ENCODE measurements around the gene POLE.

The POLE gene

GRCh38 chr12:132649226-132649945 is 37.8 kb downstream of the POLE start:
- H3K36me3 ChIP-seq (ENCODE audit: insufficient read depth, low read length): peaks cover 89% of the 10 kb centered on the region
- H3K9ac ChIP-seq (ENCODE audit: insufficient read length): no peak overlapping the region
- TF ChIP-seq FOXP2 (optimal IDR thresholded peaks at IDR 0.05; ENCODE audit: control extremely low read depth, extremely low read length, insufficient read depth) (no peak), EZH2 (IDR thresholded peaks at IDR 0.05) (no peak), POLR2AphosphoS5 (IDR thresholded peaks at IDR 0.05; ENCODE audit: borderline replicate concordance, low read depth, low read length) (no peak)

GRCh38 chr12:132648616-132649225 is 38.4 kb downstream of the POLE start:
- DNase-seq (ENCODE audit: low read depth, low spot score): no peak
- no peak overlapping the region for H3K9ac ChIP-seq (ENCODE audit: insufficient read length)
- H3K9me3 ChIP-seq (ENCODE audit: low read depth, low read length): no peaks in the 10 kb centered on the region
- no peak for TF ChIP-seq POLR2AphosphoS5 (IDR thresholded peaks at IDR 0.05; ENCODE audit: borderline replicate concordance, low read depth, low read length)
- TF ChIP-seq FOXP2 (optimal IDR thresholded peaks at IDR 0.05; ENCODE audit: control extremely low read depth, extremely low read length, insufficient read depth): no peak
- no peak for TF ChIP-seq EZH2 (IDR thresholded peaks at IDR 0.05)
- no peak overlapping the region for H3K4me3 ChIP-seq
- peaks cover 84% of the 10 kb centered on the region for H3K36me3 ChIP-seq (ENCODE audit: insufficient read depth, low read length)
- H3K27ac ChIP-seq: no peak overlapping the region

More at GRCh38 chr12:132649226-132649945, 37.8 kb downstream of the POLE start:
- Histone ChIP-seq H3K4me3 (no peak overlapping the region), H3K9me3 (ENCODE audit: low read depth, low read length) (no peaks in the 10 kb centered on the region), H3K27ac (no peak overlapping the region)
- no peak for DNase-seq (ENCODE audit: low read depth, low spot score)

GRCh38 chr12:132647858-132648257 is 39.3 kb downstream of the POLE start:
- Histone ChIP-seq H3K9ac (ENCODE audit: insufficient read length) (no peak overlapping the region), H3K4me3 (no peak overlapping the region), H3K9me3 (ENCODE audit: low read depth, low read length) (no peaks in the 10 kb centered on the region), H3K36me3 (ENCODE audit: insufficient read depth, low read length) (peaks cover 84% of the 10 kb centered on the region), H3K27ac (no peak overlapping the region)
- TF ChIP-seq EZH2 (IDR thresholded peaks at IDR 0.05): no peak
- no peak for TF ChIP-seq FOXP2 (optimal IDR thresholded peaks at IDR 0.05; ENCODE audit: control extremely low read depth, extremely low read length, insufficient read depth)
- no peak for TF ChIP-seq POLR2AphosphoS5 (IDR thresholded peaks at IDR 0.05; ENCODE audit: borderline replicate concordance, low read depth, low read length)
- DNase-seq (ENCODE audit: low read depth, low spot score): no peak

- no peak for DNase-seq (ENCODE audit: low read depth, low spot score)
- no peak for TF ChIP-seq EZH2 (IDR thresholded peaks at IDR 0.05)
- TF ChIP-seq FOXP2 (optimal IDR thresholded peaks at IDR 0.05; ENCODE audit: control extremely low read depth, extremely low read length, insufficient read depth): no peak
- TF ChIP-seq POLR2AphosphoS5 (IDR thresholded peaks at IDR 0.05; ENCODE audit: borderline replicate concordance, low read depth, low read length): no peak
- no peak overlapping the region for H3K27ac ChIP-seq
- H3K4me3 ChIP-seq: no peak overlapping the region
- no peak overlapping the region for H3K9ac ChIP-seq (ENCODE audit: insufficient read length)
- H3K9me3 ChIP-seq (ENCODE audit: low read depth, low read length): no peaks in the 10 kb centered on the region
- H3K36me3 ChIP-seq (ENCODE audit: insufficient read depth, low read length): peaks cover 84% of the 10 kb centered on the region
Observed at GRCh38 chr12:132646850-132647249, 40.3 kb downstream of the POLE start.

- H3K9me3 ChIP-seq (ENCODE audit: low read depth, low read length): no peaks in the 10 kb centered on the region
- TF ChIP-seq FOXP2 (optimal IDR thresholded peaks at IDR 0.05; ENCODE audit: control extremely low read depth, extremely low read length, insufficient read depth) (no peak), POLR2AphosphoS5 (IDR thresholded peaks at IDR 0.05; ENCODE audit: borderline replicate concordance, low read depth, low read length) (no peak), EZH2 (IDR thresholded peaks at IDR 0.05) (no peak)
- no peak overlapping the region for H3K9ac ChIP-seq (ENCODE audit: insufficient read length)
- H3K27ac ChIP-seq: no peak overlapping the region
- no peak for DNase-seq (ENCODE audit: low read depth, low spot score)
- H3K36me3 ChIP-seq (ENCODE audit: insufficient read depth, low read length): peaks cover 82% of the 10 kb centered on the region
- no peak overlapping the region for H3K4me3 ChIP-seq
Observed at GRCh38 chr12:132642846-132643835, 44.0 kb downstream of the POLE start.

- H3K36me3 ChIP-seq (ENCODE audit: insufficient read depth, low read length): peaks cover 82% of the 10 kb centered on the region
- H3K4me3 ChIP-seq: no peak overlapping the region
- TF ChIP-seq FOXP2 (optimal IDR thresholded peaks at IDR 0.05; ENCODE audit: control extremely low read depth, extremely low read length, insufficient read depth) (no peak), EZH2 (IDR thresholded peaks at IDR 0.05) (no peak), POLR2AphosphoS5 (IDR thresholded peaks at IDR 0.05; ENCODE audit: borderline replicate concordance, low read depth, low read length) (no peak)
- no peak overlapping the region for H3K9ac ChIP-seq (ENCODE audit: insufficient read length)
- no peaks in the 10 kb centered on the region for H3K9me3 ChIP-seq (ENCODE audit: low read depth, low read length)
- no peak for DNase-seq (ENCODE audit: low read depth, low spot score)
- no peak overlapping the region for H3K27ac ChIP-seq
Observed at GRCh38 chr12:132641811-132642650, 45.1 kb downstream of the POLE start.

GRCh38 chr12:132640936-132641335 is 46.2 kb downstream of the POLE start:
- no peak overlapping the region for H3K27ac ChIP-seq
- H3K4me3 ChIP-seq: no peak overlapping the region
- H3K36me3 ChIP-seq (ENCODE audit: insufficient read depth, low read length): peaks cover 85% of the 10 kb centered on the region
- H3K9ac ChIP-seq (ENCODE audit: insufficient read length): no peak overlapping the region
- H3K9me3 ChIP-seq (ENCODE audit: low read depth, low read length): no peaks in the 10 kb centered on the region
- TF ChIP-seq EZH2 (IDR thresholded peaks at IDR 0.05): no peak
- TF ChIP-seq POLR2AphosphoS5 (IDR thresholded peaks at IDR 0.05; ENCODE audit: borderline replicate concordance, low read depth, low read length): no peak
- no peak for TF ChIP-seq FOXP2 (optimal IDR thresholded peaks at IDR 0.05; ENCODE audit: control extremely low read depth, extremely low read length, insufficient read depth)
- no peak for DNase-seq (ENCODE audit: low read depth, low spot score)

Measured in SK-N-MC (cell line).